SK-N-SH (cell line): ENCODE results near the gene MAP3K3.

Experiments used
- EP300 ChIP-seq, 2 experiments: IDR thresholded peaks; 2 replicates each; pipeline versions ENCODE4 v1.4.0 to v1.6.1; 2012; ENCODE audit warnings: borderline replicate concordance in 1 of 2, low read depth in 1 of 2, low read length in 1 of 2
- EZH2phosphoT487 ChIP-seq: fragments of 200-600 bp; sonication (generic); IDR thresholded peaks from 2 replicates; pipeline ENCODE4 v1.6.1; 2017; ENCODE audit warnings: low read depth, mixed run types, mild to moderate bottlenecking, antibody characterized with exemption, moderate library complexity, borderline replicate concordance
- JUND ChIP-seq: IDR thresholded peaks from 2 replicates; pipeline ENCODE4 v1.4.0; 2012
- POLR2AphosphoS5 ChIP-seq: IDR thresholded peaks from 2 replicates; pipeline ENCODE4 v1.6.1; 2012; ENCODE audit warnings: low read depth, low read length
- TCF12 ChIP-seq: IDR thresholded peaks from 2 replicates; pipeline ENCODE4 v1.4.0; 2012
- YY1 ChIP-seq: IDR thresholded peaks from 2 replicates; pipeline ENCODE4 v1.4.0; 2012; ENCODE audit warnings: low read depth, mild to moderate bottlenecking
- TF ChIP-seq, protein P1 (sequence below): fragments of 150-350 bp; IDR thresholded peaks from 2 replicates; pipeline ENCODE4 v1.6.1; 2017; ENCODE audit warnings: antibody characterized with exemption, low read length, low read depth, borderline replicate concordance
- TF ChIP-seq, protein P2 (sequence below): fragments of 200-600 bp; sonication (generic); IDR thresholded peaks from 2 replicates; pipeline ENCODE4 v1.6.1; 2017; ENCODE audit warnings: antibody characterized with exemption, mild to moderate bottlenecking, moderate library complexity

GRCh38 chr17:63699638-63700527 is 77.7 kb downstream of the MAP3K3 start, which contains the start of gene LIMD2:
- TF ChIP-seq, protein P1, sequence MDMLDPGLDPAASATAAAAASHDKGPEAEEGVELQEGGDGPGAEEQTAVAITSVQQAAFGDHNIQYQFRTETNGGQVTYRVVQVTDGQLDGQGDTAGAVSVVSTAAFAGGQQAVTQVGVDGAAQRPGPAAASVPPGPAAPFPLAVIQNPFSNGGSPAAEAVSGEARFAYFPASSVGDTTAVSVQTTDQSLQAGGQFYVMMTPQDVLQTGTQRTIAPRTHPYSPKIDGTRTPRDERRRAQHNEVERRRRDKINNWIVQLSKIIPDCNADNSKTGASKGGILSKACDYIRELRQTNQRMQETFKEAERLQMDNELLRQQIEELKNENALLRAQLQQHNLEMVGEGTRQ: no peak
- TF ChIP-seq, protein P2, sequence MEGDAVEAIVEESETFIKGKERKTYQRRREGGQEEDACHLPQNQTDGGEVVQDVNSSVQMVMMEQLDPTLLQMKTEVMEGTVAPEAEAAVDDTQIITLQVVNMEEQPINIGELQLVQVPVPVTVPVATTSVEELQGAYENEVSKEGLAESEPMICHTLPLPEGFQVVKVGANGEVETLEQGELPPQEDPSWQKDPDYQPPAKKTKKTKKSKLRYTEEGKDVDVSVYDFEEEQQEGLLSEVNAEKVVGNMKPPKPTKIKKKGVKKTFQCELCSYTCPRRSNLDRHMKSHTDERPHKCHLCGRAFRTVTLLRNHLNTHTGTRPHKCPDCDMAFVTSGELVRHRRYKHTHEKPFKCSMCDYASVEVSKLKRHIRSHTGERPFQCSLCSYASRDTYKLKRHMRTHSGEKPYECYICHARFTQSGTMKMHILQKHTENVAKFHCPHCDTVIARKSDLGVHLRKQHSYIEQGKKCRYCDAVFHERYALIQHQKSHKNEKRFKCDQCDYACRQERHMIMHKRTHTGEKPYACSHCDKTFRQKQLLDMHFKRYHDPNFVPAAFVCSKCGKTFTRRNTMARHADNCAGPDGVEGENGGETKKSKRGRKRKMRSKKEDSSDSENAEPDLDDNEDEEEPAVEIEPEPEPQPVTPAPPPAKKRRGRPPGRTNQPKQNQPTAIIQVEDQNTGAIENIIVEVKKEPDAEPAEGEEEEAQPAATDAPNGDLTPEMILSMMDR: no peak
- TF ChIP-seq JUND: no peak
- no peak for TF ChIP-seq TCF12
- TF ChIP-seq EP300 (IDR thresholded peaks at IDR 0.05; ENCODE audit: borderline replicate concordance in 1 of 2, low read depth in 1 of 2, low read length in 1 of 2): no peak
- TF ChIP-seq POLR2AphosphoS5: 0 out of 2 replicates have a peak, but pooled peaks have one; percentile 51
- no peak for TF ChIP-seq YY1
- TF ChIP-seq EZH2phosphoT487: no peak
